NCI-H2029 (cell line): ENCODE data around the gene PARM1.

Experiments used
- DNase-seq: peaks from one replicate; lab custom pipeline; 2025; lab: John Stamatoyannopoulos, UW

The PARM1 gene

GRCh38 chr4:74942251-74942917 is 9.5 kb downstream of the PARM1 start:
- no peak for DNase-seq

- no peak for DNase-seq
These were observed 10.0 kb downstream of the PARM1 start for GRCh38 chr4:74942918-74943253.

- peak; percentile 90 for DNase-seq
These were observed 11.5 kb downstream of the PARM1 start for GRCh38 chr4:74944354-74944793.

- DNase-seq: no peak
These were observed 13.3 kb downstream of the PARM1 start for GRCh38 chr4:74946196-74946595.

- no peak for DNase-seq
These were observed 14.9 kb downstream of the PARM1 start for GRCh38 chr4:74947798-74948197.

- DNase-seq: no peak
These were observed 15.3 kb downstream of the PARM1 start for GRCh38 chr4:74948236-74948635.

- DNase-seq: no peak
These were observed 17.3 kb downstream of the PARM1 start for GRCh38 chr4:74950200-74950599.

- DNase-seq: no peak
These were observed 18.0 kb downstream of the PARM1 start for GRCh38 chr4:74950882-74951281.

GRCh38 chr4:74953647-74954046 is 20.7 kb downstream of the PARM1 start:
- no peak for DNase-seq

- DNase-seq: no peak
These were observed 26.0 kb downstream of the PARM1 start for GRCh38 chr4:74958881-74959280.

- no peak for DNase-seq
These were observed 28.3 kb downstream of the PARM1 start for GRCh38 chr4:74961230-74961629.

GRCh38 chr4:74962584-74962983 is 29.7 kb downstream of the PARM1 start:
- DNase-seq: no peak

- no peak for DNase-seq
These were observed 31.4 kb downstream of the PARM1 start for GRCh38 chr4:74964311-74964710.

GRCh38 chr4:74967324-74967723 is 34.4 kb downstream of the PARM1 start:
- no peak for DNase-seq

- DNase-seq: no peak
These were observed 35.7 kb downstream of the PARM1 start for GRCh38 chr4:74968456-74969164.

GRCh38 chr4:74969507-74970474 is 36.9 kb downstream of the PARM1 start:
- DNase-seq: no peak

GRCh38 chr4:74970577-74970976 is 37.7 kb downstream of the PARM1 start:
- no peak for DNase-seq

- no peak for DNase-seq
These were observed 38.9 kb downstream of the PARM1 start for GRCh38 chr4:74971862-74972261.

GRCh38 chr4:74975082-74975481 is 42.2 kb downstream of the PARM1 start:
- DNase-seq: no peak

- no peak for DNase-seq
These were observed 43.2 kb downstream of the PARM1 start for GRCh38 chr4:74975848-74976824.

GRCh38 chr4:74982546-74983252 is 49.8 kb downstream of the PARM1 start:
- no peak for DNase-seq
